HEK293T (cell line): Measurements from ENCODE around the gene PXMP4.

Experiments
- ARNT ChIP-seq: fragments of 450-650 bp; IDR thresholded peaks from 2 replicates; pipeline ENCODE4 v1.6.1; 2017; ENCODE audit warnings: mild to moderate bottlenecking
- CTBP1 ChIP-seq: fragments of 450-650 bp; IDR thresholded peaks from 2 replicates; pipeline ENCODE4 v1.6.1; 2016; ENCODE audit warnings: borderline replicate concordance
- FOXA1 ChIP-seq: fragments of 450-650 bp; IDR thresholded peaks from 2 replicates; pipeline ENCODE4 v1.6.1; 2016; ENCODE audit warnings: mild to moderate bottlenecking
- FOXK2 ChIP-seq: fragments of 450-650 bp; IDR thresholded peaks from 2 replicates; pipeline ENCODE4 v1.6.1; 2016; ENCODE audit warnings: mild to moderate bottlenecking
- FOXM1 ChIP-seq: fragments of 450-650 bp; IDR thresholded peaks from 2 replicates; pipeline ENCODE4 v1.6.1; 2017; ENCODE audit warnings: mild to moderate bottlenecking, borderline replicate concordance
- HDGF ChIP-seq: fragments of 450-650 bp; IDR thresholded peaks from 2 replicates; pipeline ENCODE4 v1.6.1; 2017; ENCODE audit warnings: antibody characterized with exemption, borderline replicate concordance
- L3MBTL2 ChIP-seq: fragments of 450-650 bp; conservative IDR thresholded peaks from 2 replicates; pipeline ENCODE4 v1.6.1; 2016; ENCODE audit warnings: mild to moderate bottlenecking
- PKNOX1 ChIP-seq: fragments of 450-650 bp; IDR thresholded peaks from 2 replicates; pipeline ENCODE4 v1.6.1; 2016
- SP1 ChIP-seq: fragments of 450-650 bp; IDR thresholded peaks from 2 replicates; pipeline ENCODE4 v1.6.1; 2017
- SUZ12 ChIP-seq: fragments of 450-650 bp; IDR thresholded peaks from 2 replicates; pipeline ENCODE4 v1.6.1; 2016; ENCODE audit warnings: mild to moderate bottlenecking
- TARDBP ChIP-seq: fragments of 450-650 bp; IDR thresholded peaks from 2 replicates; pipeline ENCODE4 v1.6.1; 2016
- ZNF384 ChIP-seq: fragments of 450-650 bp; IDR thresholded peaks from 2 replicates; pipeline ENCODE4 v1.6.1; 2016

- no peak for TF ChIP-seq ZNF384
- TF ChIP-seq ARNT, result no peak
- no peak for TF ChIP-seq SUZ12
- no peak for TF ChIP-seq SP1
- TF ChIP-seq CTBP1, result no peak
- TF ChIP-seq HDGF, result no peak
- TF ChIP-seq PKNOX1, result no peak
- no peak for TF ChIP-seq L3MBTL2
- no peak for TF ChIP-seq FOXK2
- no peak for TF ChIP-seq FOXA1
- no peak for TF ChIP-seq FOXM1
- no peak for TF ChIP-seq TARDBP
Observed at GRCh38 chr20:33739493-33739892, 19.4 kb upstream of the PXMP4 start.
